Measurements from ENCODE around the gene CRY2. TPM values are rescaled to one million over a fixed set of nuclear protein-coding genes. Genes with fewer than 3 reads are reported as not detected.

CRY2 gene
- total and polyA plus RNA-seq, 2 of the 13 experiments (the other 11 are each of a cell fraction or from before 2014, with no cell fraction given): 10.1 to 12.2 TPM

- FAIRE-seq (no peak), DNase-seq (ENCODE audit: low spot score) (no peak), ATAC-seq (no peak)
- H3K27ac ChIP-seq (ENCODE audit: extremely low read length, insufficient read depth, low read length): no peak overlapping the region
- no peaks in the 10 kb centered on the region for H3K9me3 ChIP-seq (ENCODE audit: low read length)
- H3K4me3 ChIP-seq (replicated peaks in 1 of 3; ENCODE audit: insufficient read depth in 1 of 3, low read depth in 2 of 3, low read length in 3 of 3): no peak overlapping the region
- H2AFZ ChIP-seq (ENCODE audit: low read length): no peak overlapping the region
- peaks cover 25% of the 10 kb centered on the region for H3K79me2 ChIP-seq (ENCODE audit: insufficient read depth, low read length)
- H3K4me2 ChIP-seq (ENCODE audit: low read depth, low read length): no peak overlapping the region
- WGBS (ENCODE audit: low lambda C conversion rate): 96% methylated on average over 5 of the region's 6 CpGs
- ChIA-PET POLR2A (no interaction called here), CTCF (ENCODE audit: low intra/inter-chr PET ratio, low total read pairs) (no interaction called here)
- peaks cover 16 to 56% of the 10 kb centered on the region in 2 experiments; a peak in 4 of 5 replicates for H3K36me3 ChIP-seq (replicated peaks in 1 of 2; ENCODE audit: control insufficient read depth in 1 of 2, insufficient read depth in 2 of 2, low read length in 2 of 2)
- no peak for TF ChIP-seq MTA3 (CRISPR knock-in tag; IDR thresholded peaks at IDR 0.05)
- no peak for TF ChIP-seq ZNF230 (CRISPR knock-in tag; IDR thresholded peaks at IDR 0.05)
- no peak for TF ChIP-seq NFKB2 (CRISPR knock-in tag; IDR thresholded peaks at IDR 0.05; ENCODE audit: borderline replicate concordance)
- no peak for TF ChIP-seq CREB1 (IDR thresholded peaks at IDR 0.05)
- no peak for TF ChIP-seq CREB1 (CRISPR knock-in tag; IDR thresholded peaks at IDR 0.05)
- BruUV-seq (replicated peaks): no TSS peak
- H4K20me1 ChIP-seq (ENCODE audit: insufficient read depth, low read length): peaks cover 17% of the 10 kb centered on the region
- in situ Hi-C loops (cut with HindIII; ENCODE audit: extremely low pct_ligation_motif_present, low pct_unique_long_range_greater_than_20kb) (no loop called here), intact Hi-C loops (cut with micrococcal nuclease; ENCODE audit: unreplicated experiment) (no loop called here)
- no peaks in the 10 kb centered on the region for H3K27me3 ChIP-seq (ENCODE audit: control insufficient read depth in 1 of 2, insufficient read depth in 2 of 2, low read length in 2 of 2)
- H3K4me1 ChIP-seq (ENCODE audit: insufficient read depth, low read length): peaks cover 17% of the 10 kb centered on the region
- H3K9ac ChIP-seq (ENCODE audit: insufficient read depth, low read depth, low read length): no peak overlapping the region
These were observed 8.8 kb downstream of the CRY2 start for GRCh38 chr11:45856044-45856468.

- no TSS peak for BruUV-seq (replicated peaks)
- ChIA-PET POLR2A (interaction anchor here (1.2 kb wide), 1 partner anchor 11 kb away, joined by 3 read pairs; no protein-coding TSS in a partner anchor), CTCF (ENCODE audit: low intra/inter-chr PET ratio, low total read pairs) (no interaction called here)
- Histone ChIP-seq H3K4me3 (replicated peaks in 1 of 3; ENCODE audit: insufficient read depth in 1 of 3, low read depth in 2 of 3, low read length in 3 of 3) (no peak overlapping the region), H3K4me2 (ENCODE audit: low read depth, low read length) (no peak overlapping the region), H3K79me2 (ENCODE audit: insufficient read depth, low read length) (peaks cover 8% of the 10 kb centered on the region), H2AFZ (ENCODE audit: low read length) (no peak overlapping the region), H3K36me3 (replicated peaks in 1 of 2; ENCODE audit: control insufficient read depth in 1 of 2, insufficient read depth in 2 of 2, low read length in 2 of 2) (peaks cover 22 to 73% of the 10 kb centered on the region in 2 experiments), H4K20me1 (ENCODE audit: insufficient read depth, low read length) (peaks cover 6% of the 10 kb centered on the region; the same call in 1 of the 2 replicates), H3K9ac (ENCODE audit: insufficient read depth, low read depth, low read length) (no peak overlapping the region), H3K9me3 (ENCODE audit: low read length) (no peaks in the 10 kb centered on the region), H3K27me3 (ENCODE audit: control insufficient read depth in 1 of 2, insufficient read depth in 2 of 2, low read length in 2 of 2) (no peaks in the 10 kb centered on the region), H3K27ac (ENCODE audit: extremely low read length, insufficient read depth, low read length) (no peak overlapping the region), H3K4me1 (ENCODE audit: insufficient read depth, low read length) (no peaks in the 10 kb centered on the region)
- intact Hi-C loops (cut with micrococcal nuclease; ENCODE audit: unreplicated experiment): no loop called here
- whole genome bisulfite sequencing (ENCODE audit: low lambda C conversion rate): 94% methylated on average over 1 of the region's 2 CpGs
- no peak for FAIRE-seq
- no peak for ATAC-seq
- TF ChIP-seq SP5 (CRISPR knock-in tag; IDR thresholded peaks at IDR 0.05; ENCODE audit: borderline replicate concordance, low read depth) (no peak), ZNF530 (CRISPR knock-in tag; IDR thresholded peaks at IDR 0.05; ENCODE audit: low read depth) (no peak), TP53 (CRISPR knock-in tag; conservative IDR thresholded peaks at IDR 0.05) (no peak), RORA (CRISPR knock-in tag; IDR thresholded peaks at IDR 0.05) (no peak), ZNF274 (CRISPR knock-in tag; IDR thresholded peaks at IDR 0.05) (no peak), ZFP41 (CRISPR knock-in tag; IDR thresholded peaks at IDR 0.05; ENCODE audit: borderline replicate concordance) (no peak), SRSF9 (IDR thresholded peaks at IDR 0.05; ENCODE audit: borderline replicate concordance, insufficient read depth, low read depth, low read length, poor library complexity, severe bottlenecking) (no peak), ZNF746 (CRISPR knock-in tag; IDR thresholded peaks at IDR 0.05) (no peak)
- TF ChIP-seq, protein P1, sequence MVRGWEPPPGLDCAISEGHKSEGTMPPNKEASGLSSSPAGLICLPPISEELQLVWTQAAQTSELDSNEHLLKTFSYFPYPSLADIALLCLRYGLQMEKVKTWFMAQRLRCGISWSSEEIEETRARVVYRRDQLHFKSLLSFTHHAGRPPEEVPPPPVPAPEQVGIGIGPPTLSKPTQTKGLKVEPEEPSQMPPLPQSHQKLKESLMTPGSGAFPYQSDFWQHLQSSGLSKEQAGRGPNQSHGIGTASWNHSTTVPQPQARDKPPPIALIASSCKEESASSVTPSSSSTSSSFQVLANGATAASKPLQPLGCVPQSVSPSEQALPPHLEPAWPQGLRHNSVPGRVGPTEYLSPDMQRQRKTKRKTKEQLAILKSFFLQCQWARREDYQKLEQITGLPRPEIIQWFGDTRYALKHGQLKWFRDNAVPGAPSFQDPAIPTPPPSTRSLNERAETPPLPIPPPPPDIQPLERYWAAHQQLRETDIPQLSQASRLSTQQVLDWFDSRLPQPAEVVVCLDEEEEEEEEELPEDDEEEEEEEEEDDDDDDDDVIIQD (CRISPR knock-in tag; IDR thresholded peaks at IDR 0.05; ENCODE audit: low read depth): no peak
- DNase-seq (ENCODE audit: low spot score): no peak
- in situ Hi-C loops (cut with HindIII; ENCODE audit: extremely low pct_ligation_motif_present, low pct_unique_long_range_greater_than_20kb): no loop called here
These were observed 10.7 kb downstream of the CRY2 start for GRCh38 chr11:45857961-45858474.

All from HepG2 (cell line).